GM18873 (cell line): Measurements from ENCODE around the gene TIMM44.

ENCODE experiments used
- ATAC-seq: cut with Tn5 transposase; IDR thresholded peaks from one replicate; pipeline ENCODE4 v1.9.1; 2021; ENCODE audit warnings: mild to moderate bottlenecking, moderate library complexity, moderate number of reproducible peaks; ENCODE audit not compliant: unreplicated experiment, low FRiP score

The TIMM44 gene

GRCh38 chr19:7883105-7883504, 60.4 kb downstream of the TIMM44 start:
- no peak for ATAC-seq

- ATAC-seq = no peak
Observed at GRCh38 chr19:7881910-7882309, 61.6 kb downstream of the TIMM44 start.

- ATAC-seq = no peak
Observed at GRCh38 chr19:7879836-7880235, 63.6 kb downstream of the TIMM44 start.

DNA sequence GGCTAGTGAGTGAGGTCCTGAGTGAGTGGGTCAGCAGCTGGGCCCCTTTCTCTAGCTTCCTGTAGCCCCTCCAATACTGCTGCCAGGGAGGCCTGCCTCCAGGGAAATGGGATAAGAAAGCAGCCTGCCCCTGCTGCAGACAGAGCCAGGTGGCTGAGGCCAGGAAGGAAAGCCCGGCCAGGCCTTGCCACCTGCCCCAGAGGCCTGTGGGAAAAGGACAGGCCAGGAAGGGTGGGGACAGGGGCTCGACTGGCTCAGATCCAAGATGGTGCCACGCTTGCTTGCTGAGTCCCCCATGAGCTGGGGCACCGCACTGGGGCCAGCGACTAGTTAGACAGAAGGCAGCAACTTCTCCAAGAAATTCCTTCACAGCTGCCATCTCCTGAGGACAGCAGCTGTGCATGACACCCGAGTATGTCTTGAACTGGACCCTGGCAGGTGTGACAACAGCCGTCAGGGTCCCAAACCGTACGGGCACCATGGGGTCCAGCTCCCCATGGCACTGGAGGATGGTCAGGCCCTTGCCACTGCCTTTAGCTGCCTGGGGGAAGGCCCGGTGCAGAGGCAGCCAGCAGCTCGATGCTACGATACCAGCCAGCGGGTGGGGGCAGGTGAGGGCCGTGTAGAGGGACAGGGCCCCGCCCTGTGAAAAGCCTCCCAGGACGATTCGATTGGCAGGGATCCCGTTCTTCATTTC, 64.2 kb downstream of the TIMM44 start:
- ATAC-seq = no peak

DNA sequence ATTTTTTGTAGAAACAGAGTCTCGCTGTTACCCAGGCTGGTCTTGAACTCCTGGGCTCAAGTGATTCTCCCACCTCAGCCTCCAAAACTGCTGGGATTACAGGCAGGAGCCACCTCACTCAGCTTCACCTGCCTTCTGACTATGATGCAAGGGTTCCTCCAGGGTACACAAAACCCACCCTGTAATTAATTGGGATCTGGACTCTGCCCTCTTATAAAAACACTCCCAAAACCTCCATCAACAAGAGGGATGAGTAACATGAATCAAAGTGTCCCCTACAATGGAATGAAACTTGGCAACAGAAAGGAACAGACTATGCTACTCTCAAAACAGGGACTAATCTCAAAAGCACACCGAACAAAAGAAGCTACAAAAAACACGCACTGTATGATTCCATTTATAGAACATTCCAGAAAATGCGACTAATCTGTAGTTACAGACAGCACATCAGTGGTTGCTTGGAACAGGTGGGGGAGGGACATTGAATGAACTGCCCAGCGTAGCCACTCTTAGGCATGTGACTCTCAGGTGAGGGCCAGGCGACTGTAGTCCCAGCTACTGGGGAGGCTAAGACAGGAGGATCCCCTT, 66.1 kb downstream of the TIMM44 start:
- no peak for ATAC-seq
